ENCODE data around the gene TAS2R7.

- TF ChIP-seq, protein P1, sequence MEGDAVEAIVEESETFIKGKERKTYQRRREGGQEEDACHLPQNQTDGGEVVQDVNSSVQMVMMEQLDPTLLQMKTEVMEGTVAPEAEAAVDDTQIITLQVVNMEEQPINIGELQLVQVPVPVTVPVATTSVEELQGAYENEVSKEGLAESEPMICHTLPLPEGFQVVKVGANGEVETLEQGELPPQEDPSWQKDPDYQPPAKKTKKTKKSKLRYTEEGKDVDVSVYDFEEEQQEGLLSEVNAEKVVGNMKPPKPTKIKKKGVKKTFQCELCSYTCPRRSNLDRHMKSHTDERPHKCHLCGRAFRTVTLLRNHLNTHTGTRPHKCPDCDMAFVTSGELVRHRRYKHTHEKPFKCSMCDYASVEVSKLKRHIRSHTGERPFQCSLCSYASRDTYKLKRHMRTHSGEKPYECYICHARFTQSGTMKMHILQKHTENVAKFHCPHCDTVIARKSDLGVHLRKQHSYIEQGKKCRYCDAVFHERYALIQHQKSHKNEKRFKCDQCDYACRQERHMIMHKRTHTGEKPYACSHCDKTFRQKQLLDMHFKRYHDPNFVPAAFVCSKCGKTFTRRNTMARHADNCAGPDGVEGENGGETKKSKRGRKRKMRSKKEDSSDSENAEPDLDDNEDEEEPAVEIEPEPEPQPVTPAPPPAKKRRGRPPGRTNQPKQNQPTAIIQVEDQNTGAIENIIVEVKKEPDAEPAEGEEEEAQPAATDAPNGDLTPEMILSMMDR (IDR thresholded peaks at IDR 0.05): no peak
- TF ChIP-seq RCOR1 (IDR thresholded peaks at IDR 0.05; ENCODE audit: low read depth, low read length): no peak
- no peak for TF ChIP-seq MAFK (IDR thresholded peaks at IDR 0.05; ENCODE audit: partially characterized antibody)
- no peak for TF ChIP-seq CEBPB (IDR thresholded peaks at IDR 0.05)
- no peak for TF ChIP-seq ELK1 (IDR thresholded peaks at IDR 0.05; ENCODE audit: low read depth, low read length)
Observed at GRCh38 chr12:10824957-10825356, 22.5 kb upstream of the TAS2R7 start.
